ENCODE measurements around the gene ALDOA. TPM values are rescaled to one million over a fixed set of nuclear protein-coding genes. Genes with fewer than 3 reads are reported as not detected.

The ALDOA gene
- polyA plus RNA-seq, 6 donors from 2014 or later: 627 to 911 (median 721) TPM

- ATAC-seq (ENCODE audit: low read depth in 2 of 2): peak in 1 of 2 donors; percentile 25
- H3K36me3 Mint-ChIP-seq: peaks cover 0 to 16% of the 10 kb centered on the region in 2 donors
- peaks cover 14 to 21% (median 17%) of the 10 kb centered on the region in 3 donors for H3K4me1 Mint-ChIP-seq
- no peak for DNase-seq
- peak overlapping the region in 2 of 6 donors; percentile 43 to 47 for H3K27ac Mint-ChIP-seq
- H3K9me3 Mint-ChIP-seq: no peaks in the 10 kb centered on the region
- H3K27me3 Mint-ChIP-seq: no peaks in the 10 kb centered on the region
- peak overlapping the region in 2 of 8 donors; percentile 21 to 45 for H3K4me3 Mint-ChIP-seq
Observed at GRCh38 chr16:30082545-30083090, 17.1 kb downstream of the ALDOA start.

GRCh38 chr16:30083216-30084055, 17.9 kb downstream of the ALDOA start:
- peaks cover 0 to 16% of the 10 kb centered on the region in 2 donors for H3K36me3 Mint-ChIP-seq
- ATAC-seq (ENCODE audit: low read depth in 2 of 2): no peak
- peaks cover 8 to 13% (median 9%) of the 10 kb centered on the region in 3 donors for H3K4me1 Mint-ChIP-seq
- DNase-seq: no peak
- H3K27me3 Mint-ChIP-seq: no peaks in the 10 kb centered on the region
- H3K4me3 Mint-ChIP-seq: peak overlapping the region in 1 of 8 donors; percentile 45
- peak overlapping the region in 1 of 6 donors; percentile 86 for H3K27ac Mint-ChIP-seq
- no peaks in the 10 kb centered on the region for H3K9me3 Mint-ChIP-seq

- Mint-ChIP-seq H3K4me1 (peaks cover 5 to 13% (median 6%) of the 10 kb centered on the region in 3 donors), H3K27me3 (no peaks in the 10 kb centered on the region), H3K4me3 (no peak overlapping the region), H3K27ac (peak overlapping the region in 1 of 6 donors; percentile 38), H3K36me3 (peaks cover 0 to 16% of the 10 kb centered on the region in 2 donors), H3K9me3 (no peaks in the 10 kb centered on the region)
- DNase-seq: no peak
- ATAC-seq (ENCODE audit: low read depth in 2 of 2): no peak
Observed at GRCh38 chr16:30084096-30084815, 18.7 kb downstream of the ALDOA start.

GRCh38 chr16:30084816-30085159, 19.2 kb downstream of the ALDOA start:
- no peak for DNase-seq
- no peak for ATAC-seq (ENCODE audit: low read depth in 2 of 2)
- no peak overlapping the region for H3K27ac Mint-ChIP-seq
- no peaks in the 10 kb centered on the region for H3K9me3 Mint-ChIP-seq
- H3K27me3 Mint-ChIP-seq: no peaks in the 10 kb centered on the region
- peaks cover 5 to 8% (median 7%) of the 10 kb centered on the region in 3 donors for H3K4me1 Mint-ChIP-seq
- H3K36me3 Mint-ChIP-seq: peaks cover 0 to 16% of the 10 kb centered on the region in 2 donors
- peak overlapping the region in 1 of 8 donors; percentile 5 for H3K4me3 Mint-ChIP-seq

GRCh38 chr16:30085247-30085646, 19.7 kb downstream of the ALDOA start:
- H3K36me3 Mint-ChIP-seq: peaks cover 0 to 16% of the 10 kb centered on the region in 2 donors
- no peaks in the 10 kb centered on the region for H3K9me3 Mint-ChIP-seq
- no peak overlapping the region for H3K27ac Mint-ChIP-seq
- ATAC-seq (ENCODE audit: low read depth in 2 of 2) (no peak), DNase-seq (no peak)
- H3K27me3 Mint-ChIP-seq: no peaks in the 10 kb centered on the region
- H3K4me3 Mint-ChIP-seq: peak overlapping the region in 1 of 8 donors; percentile 5
- peaks cover 5 to 10% (median 10%) of the 10 kb centered on the region in 3 donors for H3K4me1 Mint-ChIP-seq

- peaks cover 0 to 16% of the 10 kb centered on the region in 2 donors for H3K36me3 Mint-ChIP-seq
- ATAC-seq (ENCODE audit: low read depth in 2 of 2): no peak
- peak overlapping the region in 1 of 6 donors; percentile 67 for H3K27ac Mint-ChIP-seq
Observed at GRCh38 chr16:30085820-30086219, 20.3 kb downstream of the ALDOA start.

GRCh38 chr16:30086291-30087140, 21.0 kb downstream of the ALDOA start:
- Mint-ChIP-seq H3K36me3 (peaks cover 0 to 16% of the 10 kb centered on the region in 2 donors), H3K4me1 (peaks cover 5 to 13% (median 13%) of the 10 kb centered on the region in 3 donors), H3K9me3 (no peaks in the 10 kb centered on the region), H3K27ac (peak overlapping the region in 1 of 6 donors; percentile 82), H3K4me3 (no peak overlapping the region), H3K27me3 (no peaks in the 10 kb centered on the region)
- ATAC-seq (ENCODE audit: low read depth in 2 of 2) (no peak), DNase-seq (no peak)

More at GRCh38 chr16:30085820-30086219, 20.3 kb downstream of the ALDOA start:
- Mint-ChIP-seq H3K4me3 (no peak overlapping the region), H3K4me1 (peaks cover 5 to 13% (median 13%) of the 10 kb centered on the region in 3 donors), H3K27me3 (no peaks in the 10 kb centered on the region), H3K9me3 (no peaks in the 10 kb centered on the region)
- DNase-seq: no peak

- peaks cover 0 to 16% of the 10 kb centered on the region in 2 donors for H3K36me3 Mint-ChIP-seq
- peaks cover 0 to 1% (median 0%) of the 10 kb centered on the region in 7 donors for H3K9me3 Mint-ChIP-seq
- ATAC-seq (ENCODE audit: low read depth in 2 of 2) (no peak), DNase-seq (no peak)
- H3K4me3 Mint-ChIP-seq: peak overlapping the region in 2 of 8 donors; percentile 9 to 65
- peak overlapping the region in 3 of 6 donors; percentile 82 to 90 (median 88) for H3K27ac Mint-ChIP-seq
- no peaks in the 10 kb centered on the region for H3K27me3 Mint-ChIP-seq
- H3K4me1 Mint-ChIP-seq: peaks cover 12 to 19% (median 17%) of the 10 kb centered on the region in 3 donors
Observed at GRCh38 chr16:30087181-30087898, 21.8 kb downstream of the ALDOA start.

- H3K4me1 Mint-ChIP-seq: peaks cover 16 to 26% (median 24%) of the 10 kb centered on the region in 3 donors
- H3K27ac Mint-ChIP-seq: peak overlapping the region in 1 of 6 donors; percentile 48
- H3K36me3 Mint-ChIP-seq: peaks cover 5 to 9% of the 10 kb centered on the region in 2 donors
- ATAC-seq (ENCODE audit: low read depth in 2 of 2) (no peak), DNase-seq (no peak)
- peak overlapping the region in 1 of 8 donors; percentile 5 for H3K4me3 Mint-ChIP-seq
- no peaks in the 10 kb centered on the region for H3K27me3 Mint-ChIP-seq
- H3K9me3 Mint-ChIP-seq: peaks cover 0 to 1% (median 0%) of the 10 kb centered on the region in 7 donors
Observed at GRCh38 chr16:30088237-30088831, 22.8 kb downstream of the ALDOA start.

- Mint-ChIP-seq H3K27me3 (no peaks in the 10 kb centered on the region), H3K9me3 (peaks cover 0 to 1% (median 0%) of the 10 kb centered on the region in 7 donors), H3K27ac (peak overlapping the region in 1 of 6 donors; percentile 34), H3K4me3 (peak overlapping the region in 2 of 8 donors; percentile 11 to 76), H3K4me1 (peaks cover 18 to 29% (median 26%) of the 10 kb centered on the region in 3 donors), H3K36me3 (peaks cover 6% of the 10 kb centered on the region in 2 donors)
- no peak for ATAC-seq (ENCODE audit: low read depth in 2 of 2)
- no peak for DNase-seq
Observed at GRCh38 chr16:30088832-30089624, 23.5 kb downstream of the ALDOA start.

GRCh38 chr16:30090610-30091331, 25.2 kb downstream of the ALDOA start:
- H3K36me3 Mint-ChIP-seq: peaks cover 11% of the 10 kb centered on the region in 2 donors
- peaks cover 31 to 46% (median 36%) of the 10 kb centered on the region in 3 donors for H3K4me1 Mint-ChIP-seq
- H3K9me3 Mint-ChIP-seq: peaks cover 0 to 2% (median 0%) of the 10 kb centered on the region in 7 donors
- peak overlapping the region; percentile 11 to 90 (median 44) for H3K4me3 Mint-ChIP-seq
- ATAC-seq (ENCODE audit: low read depth in 2 of 2) (no peak), DNase-seq (no peak)
- peak overlapping the region in 1 of 6 donors; percentile 53 for H3K27ac Mint-ChIP-seq
- no peaks in the 10 kb centered on the region for H3K27me3 Mint-ChIP-seq
